Uterus (tissue), 2 donors: Measurements from ENCODE around the gene SIM1.

Experiments
- CTCF ChIP-seq, 4 experiments: fragments of 200-600 bp in 2 of 4; fragments of 450-650 bp in 2 of 4; sonication (generic) in 2 of 4; IDR thresholded peaks; one replicate each; pipeline ENCODE4 v1.5.1; 2016 to 2019; ENCODE audit warnings: antibody characterized with exemption in 4 of 4, mild to moderate bottlenecking in 2 of 4, moderate library complexity in 1 of 4
- POLR2A ChIP-seq, 2 donors: fragments of 450-650 bp; IDR thresholded peaks; one replicate each; pipeline ENCODE4 v1.6.1; 2016; ENCODE audit warnings: antibody characterized with exemption in 2 of 2, mild to moderate bottlenecking in 1 of 2, moderate library complexity in 1 of 2

DNA sequence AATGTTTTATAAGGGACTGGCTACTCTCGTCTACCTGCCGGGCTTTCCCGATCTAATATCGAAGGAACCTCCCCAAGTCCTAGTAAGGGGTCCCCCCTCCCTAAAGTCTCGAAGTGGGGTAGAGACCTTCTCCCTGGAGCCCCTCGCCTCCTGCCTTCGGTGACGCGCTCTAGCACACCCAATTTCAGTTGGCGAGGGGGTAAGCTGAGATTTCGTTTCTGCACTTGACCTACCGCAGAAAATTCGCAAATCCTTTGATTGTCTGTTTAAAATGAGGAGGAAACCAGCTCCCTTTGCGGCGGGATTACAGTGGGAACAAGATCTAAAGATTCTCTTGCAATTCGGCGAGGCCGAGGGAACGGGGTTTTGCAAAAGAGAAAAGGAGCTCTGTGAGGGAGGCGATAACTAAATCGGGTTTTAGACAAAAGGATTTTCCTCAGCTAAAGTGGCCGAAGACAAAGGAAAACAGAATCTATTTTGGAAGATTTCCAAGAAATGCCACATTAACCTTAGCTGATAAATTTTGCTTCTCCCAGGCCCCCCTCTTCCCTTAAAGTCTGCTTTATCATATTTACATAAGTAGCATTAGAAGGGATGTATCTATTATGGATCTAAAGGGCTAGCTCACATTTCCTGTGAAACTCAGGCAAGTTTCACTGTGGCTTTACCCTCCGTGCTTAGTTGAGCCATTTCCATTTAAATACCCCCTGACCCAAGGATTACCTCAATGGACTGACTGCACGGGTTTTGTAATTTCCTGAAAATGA is 8.4 kb downstream of the SIM1 start:
- TF ChIP-seq CTCF (IDR thresholded peaks at IDR 0.05) (no peak), POLR2A (IDR thresholded peaks at IDR 0.05) (no peak)
